Tibial nerve (tissue), 4 donors: ENCODE measurements around the gene M1AP. TPM values are rescaled to one million over a fixed set of nuclear protein-coding genes. Genes with fewer than 3 reads are reported as not detected.

ENCODE experiments used
- DNase-seq, 2 donors: peaks; one replicate each; pipeline ENCODE4 v3.0.0-alpha.2; 2019; ENCODE audit warnings: low spot score in 2 of 2
- H3K27ac ChIP-seq, 4 donors: fragments of 200-600 bp; sonication (generic) in 3 of 4; one replicate each; pipeline ENCODE4 v1.5.1; 2017 to 2019; ENCODE audit warnings: mild to moderate bottlenecking in 1 of 4
- H3K27me3 ChIP-seq, 2 donors: fragments of 200-600 bp; sonication (generic) in 1 of 2; one replicate each; pipeline versions ENCODE4 v1.5.1 to v1.6.0; 2017 to 2019
- H3K36me3 ChIP-seq, 3 donors: fragments of 200-600 bp; sonication (generic); one replicate each; pipeline ENCODE4 v1.5.1; 2018 to 2019
- H3K4me1 ChIP-seq, 4 donors: fragments of 200-600 bp; sonication (generic) in 3 of 4; one replicate each; pipeline ENCODE4 v1.5.1; 2017 to 2019
- H3K4me3 ChIP-seq, 4 donors: fragments of 200-600 bp; sonication (generic) in 3 of 4; one replicate each; pipeline ENCODE4 v1.5.1; 2017 to 2019; ENCODE audit warnings: mild to moderate bottlenecking in 1 of 4, moderate library complexity in 1 of 4
- H3K9me3 ChIP-seq, 4 donors: fragments of 200-600 bp; sonication (generic) in 3 of 4; one replicate each; pipeline ENCODE4 v1.5.1; 2017 to 2019
- EP300 ChIP-seq, 2 donors: sonication (generic); formaldehyde crosslinking; IDR thresholded peaks; one replicate each; pipeline ENCODE4 v1.6.1; 2017; ENCODE audit warnings: antibody characterized with exemption in 2 of 2, mild to moderate bottlenecking in 1 of 2
- POLR2A ChIP-seq, 2 donors: fragments of 450-650 bp; IDR thresholded peaks; one replicate each; pipeline ENCODE4 v1.6.1; 2017; ENCODE audit warnings: antibody characterized with exemption in 2 of 2, mild to moderate bottlenecking in 2 of 2, moderate library complexity in 2 of 2
- WGBS, 2 donors: methylation state at CpG; one replicate each; pipeline ENCODE4 v1.1.5; 2018; 5-methylcytosine and 5-hydroxymethylcytosine counted together
- total RNA-seq, 4 donors: library from RNA; depleted of rRNA; stranded (reverse); fragments of >200 nt; gene quantifications; one replicate each; pipeline ENCODE4 v1.1.0, GENCODE V29; 2016
- TF ChIP-seq, protein P1 (sequence below), 5 experiments: fragments of 200-600 bp in 3 of 5; fragments of 450-650 bp in 2 of 5; sonication (generic) in 3 of 5; IDR thresholded peaks; one replicate each; pipeline ENCODE4 v1.5.1; 2016 to 2019; ENCODE audit warnings: antibody characterized with exemption in 5 of 5, mild to moderate bottlenecking in 3 of 5, moderate library complexity in 2 of 5

Gene M1AP
- total RNA-seq, 4 donors from 2014 or later, result 0.21 TPM; not detected in 3

DNA sequence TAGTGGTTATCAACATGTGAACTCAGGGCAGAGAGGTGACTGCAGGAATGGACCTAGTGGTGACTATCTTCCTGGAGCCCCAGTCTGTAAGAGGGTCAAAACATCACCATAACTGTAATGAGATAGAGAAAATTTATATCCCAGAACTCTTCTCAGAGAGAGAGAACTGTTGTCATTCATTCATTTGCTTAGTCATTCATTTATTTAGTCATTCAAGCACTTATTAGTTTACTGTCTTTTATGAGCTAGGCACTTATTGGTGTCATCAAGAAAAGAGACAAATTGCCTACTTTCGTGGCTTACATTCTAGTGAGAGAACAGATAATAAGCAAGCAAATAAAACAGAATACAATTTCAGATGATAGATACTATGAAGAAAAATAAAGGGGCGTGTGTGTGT is 59.5 kb downstream of the M1AP start:
- WGBS, 2 donors, result 67 to 68% methylated on average over 2 of the region's 2 CpGs
- no peak for TF ChIP-seq EP300 (IDR thresholded peaks at IDR 0.05)
- no peak overlapping the region for H3K4me3 ChIP-seq

DNA sequence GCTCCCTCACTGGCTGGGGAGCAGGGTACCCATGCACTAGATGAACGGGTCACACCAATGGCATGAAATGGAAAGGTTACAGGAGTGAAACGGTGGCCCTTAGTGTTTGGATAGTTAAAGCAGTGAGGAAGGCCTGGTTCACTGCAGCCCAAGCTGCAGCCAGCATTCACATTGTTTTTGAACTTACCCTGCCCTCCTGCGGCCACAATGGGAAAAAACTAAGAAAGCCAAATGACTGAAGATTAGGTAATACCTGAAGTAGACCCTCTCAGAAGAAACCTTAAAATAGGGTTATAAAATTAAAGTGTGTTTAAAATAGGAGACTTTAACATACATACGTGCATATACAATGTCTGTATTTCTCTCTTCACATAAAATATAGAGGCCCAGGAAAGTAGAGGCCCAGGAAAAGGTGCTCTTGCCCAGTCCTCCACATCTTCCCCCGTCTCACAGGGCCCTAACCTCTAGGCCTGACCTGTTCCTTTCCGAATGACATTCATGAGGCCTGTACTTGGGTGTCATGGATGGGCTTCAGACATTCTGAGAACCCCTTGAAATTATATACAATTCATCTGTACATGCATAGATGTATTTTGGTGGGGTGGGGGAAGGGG is 60.4 kb downstream of the M1AP start:
- TF ChIP-seq, protein P1, sequence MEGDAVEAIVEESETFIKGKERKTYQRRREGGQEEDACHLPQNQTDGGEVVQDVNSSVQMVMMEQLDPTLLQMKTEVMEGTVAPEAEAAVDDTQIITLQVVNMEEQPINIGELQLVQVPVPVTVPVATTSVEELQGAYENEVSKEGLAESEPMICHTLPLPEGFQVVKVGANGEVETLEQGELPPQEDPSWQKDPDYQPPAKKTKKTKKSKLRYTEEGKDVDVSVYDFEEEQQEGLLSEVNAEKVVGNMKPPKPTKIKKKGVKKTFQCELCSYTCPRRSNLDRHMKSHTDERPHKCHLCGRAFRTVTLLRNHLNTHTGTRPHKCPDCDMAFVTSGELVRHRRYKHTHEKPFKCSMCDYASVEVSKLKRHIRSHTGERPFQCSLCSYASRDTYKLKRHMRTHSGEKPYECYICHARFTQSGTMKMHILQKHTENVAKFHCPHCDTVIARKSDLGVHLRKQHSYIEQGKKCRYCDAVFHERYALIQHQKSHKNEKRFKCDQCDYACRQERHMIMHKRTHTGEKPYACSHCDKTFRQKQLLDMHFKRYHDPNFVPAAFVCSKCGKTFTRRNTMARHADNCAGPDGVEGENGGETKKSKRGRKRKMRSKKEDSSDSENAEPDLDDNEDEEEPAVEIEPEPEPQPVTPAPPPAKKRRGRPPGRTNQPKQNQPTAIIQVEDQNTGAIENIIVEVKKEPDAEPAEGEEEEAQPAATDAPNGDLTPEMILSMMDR (IDR thresholded peaks at IDR 0.05), result peak; percentile 57 to 76 (median 62)
- TF ChIP-seq POLR2A (IDR thresholded peaks at IDR 0.05) (no peak), EP300 (IDR thresholded peaks at IDR 0.05) (peak in 1 of 2 donors; percentile 65)
- 17 to 19% methylated on average over 6 of the region's 6 CpGs for WGBS, 2 donors
- Histone ChIP-seq H3K36me3 (no peaks in the 10 kb centered on the region), H3K4me1 (peaks cover 0 to 34% (median 10%) of the 10 kb centered on the region in 4 donors), H3K27ac (no peak overlapping the region), H3K27me3 (peaks cover 2 to 31% of the 10 kb centered on the region in 2 donors), H3K9me3 (no peaks in the 10 kb centered on the region), H3K4me3 (no peak overlapping the region)
- peak; percentile 45 to 78 for DNase-seq

More for the DNA sequence above, 59.5 kb downstream of the M1AP start:
- Histone ChIP-seq H3K27ac (no peak overlapping the region), H3K4me1 (peaks cover 0 to 25% (median 7%) of the 10 kb centered on the region in 4 donors), H3K36me3 (no peaks in the 10 kb centered on the region), H3K9me3 (no peaks in the 10 kb centered on the region), H3K27me3 (peaks cover 2 to 39% of the 10 kb centered on the region in 2 donors)
- no peak for DNase-seq

DNA sequence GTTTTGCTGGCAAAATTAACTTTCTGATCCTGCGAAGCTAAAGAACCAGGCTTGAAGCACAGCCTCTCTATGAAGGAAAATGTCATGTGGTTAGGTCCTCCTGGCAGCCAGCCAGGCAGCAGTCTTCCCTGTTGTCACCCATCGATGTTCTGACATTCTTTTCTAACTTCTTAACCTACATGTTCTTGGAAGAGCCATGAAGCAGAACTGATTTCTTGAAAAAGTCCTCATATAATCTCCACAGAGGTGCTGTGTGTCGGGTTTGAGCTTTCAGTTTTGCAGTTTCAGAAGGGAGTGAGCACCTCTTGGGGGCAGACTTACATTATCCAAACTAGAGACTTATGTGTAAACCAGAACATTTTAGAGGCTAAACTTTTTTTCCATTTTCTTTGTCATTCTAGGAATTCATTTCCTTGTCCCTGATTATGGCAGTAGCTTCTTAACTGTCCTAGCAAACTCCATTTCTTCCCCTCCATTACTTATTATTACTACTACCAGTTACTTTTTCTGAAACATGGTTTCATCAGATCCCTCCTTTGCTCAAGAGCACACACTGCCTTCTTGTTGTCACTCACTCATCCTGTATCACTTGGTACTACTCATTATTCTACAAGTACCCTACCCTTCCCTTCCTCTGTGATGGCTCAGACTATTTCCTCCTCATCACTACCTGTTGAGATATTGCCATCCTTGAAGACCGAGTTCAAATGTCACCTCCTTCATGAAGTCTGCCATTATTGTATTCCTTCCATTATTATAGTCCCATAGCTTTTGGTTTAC is 62.5 kb downstream of the M1AP start:
- peak; percentile 21 to 33 for DNase-seq
- TF ChIP-seq, protein P1 (IDR thresholded peaks at IDR 0.05), result no peak
- TF ChIP-seq POLR2A (IDR thresholded peaks at IDR 0.05) (no peak), EP300 (IDR thresholded peaks at IDR 0.05) (no peak)

DNA sequence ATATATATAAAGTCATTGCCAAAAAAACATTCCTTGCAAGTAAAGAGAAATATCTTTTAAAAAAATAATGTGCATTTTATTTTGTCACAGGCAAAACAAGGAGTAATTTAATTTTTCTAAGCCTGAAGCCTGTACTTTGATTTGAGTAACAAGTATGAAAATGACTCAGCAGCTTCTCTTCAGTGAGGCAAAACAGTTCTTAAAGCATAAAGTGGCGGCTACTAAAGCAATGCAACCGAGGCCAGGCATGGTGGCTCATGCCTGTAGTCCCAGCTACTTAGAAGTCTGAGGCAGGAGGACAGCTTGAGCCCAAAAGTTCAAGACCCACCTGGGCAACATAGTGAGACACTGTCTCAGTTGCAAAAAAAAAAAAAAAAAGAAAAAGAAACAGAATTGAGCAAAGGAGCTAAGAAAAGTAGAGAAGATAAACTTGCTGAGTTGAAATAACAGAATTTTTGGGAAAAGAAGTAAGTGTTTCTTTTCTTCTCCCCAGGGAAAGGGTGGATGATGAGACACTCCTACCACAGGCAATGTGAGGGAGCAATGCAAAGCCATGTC is 64.0 kb downstream of the M1AP start:
- Histone ChIP-seq H3K36me3 (no peaks in the 10 kb centered on the region), H3K4me3 (no peak overlapping the region), H3K4me1 (peaks cover 0 to 38% (median 10%) of the 10 kb centered on the region in 4 donors), H3K9me3 (no peaks in the 10 kb centered on the region), H3K27me3 (no peaks in the 10 kb centered on the region), H3K27ac (peak overlapping the region in 2 of 4 donors; percentile 58 to 78)
- DNase-seq, result no peak
- no peak for TF ChIP-seq EP300 (IDR thresholded peaks at IDR 0.05)
- no peak for TF ChIP-seq POLR2A (IDR thresholded peaks at IDR 0.05)
- TF ChIP-seq, protein P1 (IDR thresholded peaks at IDR 0.05), result no peak
- 35 to 48% methylated on average over 2 of the region's 2 CpGs for WGBS, 2 donors

More for the DNA sequence above, 62.5 kb downstream of the M1AP start:
- Histone ChIP-seq H3K27ac (peak overlapping the region in 1 of 4 donors; percentile 3), H3K9me3 (no peaks in the 10 kb centered on the region), H3K27me3 (peaks cover 0 to 10% of the 10 kb centered on the region in 2 donors), H3K4me1 (peaks cover 0 to 38% (median 10%) of the 10 kb centered on the region in 4 donors), H3K4me3 (no peak overlapping the region), H3K36me3 (no peaks in the 10 kb centered on the region)
- WGBS, 2 donors, result 49 to 50% methylated on average over 4 of the region's 4 CpGs

DNA sequence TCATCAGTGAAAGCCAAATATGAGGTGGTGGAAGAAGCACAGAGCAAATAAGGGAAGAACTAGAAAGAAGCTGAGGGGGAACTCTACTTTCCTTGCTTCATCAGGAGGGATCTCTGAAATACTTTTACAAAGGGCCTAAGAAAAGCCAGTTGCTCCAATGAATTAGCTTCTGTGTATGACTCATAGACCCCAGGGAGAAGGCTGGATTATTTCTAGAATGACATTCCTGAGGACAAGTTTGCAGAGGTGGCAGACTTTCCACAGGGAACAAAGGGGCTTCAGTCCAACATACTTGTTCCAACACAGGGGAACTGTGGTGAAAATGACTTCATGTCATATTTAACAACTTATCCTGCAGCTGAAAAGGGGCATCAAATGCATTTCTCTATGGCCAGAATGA is 64.6 kb downstream of the M1AP start:
- TF ChIP-seq POLR2A (IDR thresholded peaks at IDR 0.05), result no peak
- TF ChIP-seq, protein P1 (IDR thresholded peaks at IDR 0.05), result no peak
- TF ChIP-seq EP300 (IDR thresholded peaks at IDR 0.05), result no peak
- peaks cover 0 to 38% (median 10%) of the 10 kb centered on the region in 4 donors for H3K4me1 ChIP-seq
- DNase-seq, result no peak
- peak overlapping the region in 2 of 4 donors; percentile 58 to 91 for H3K27ac ChIP-seq
- H3K27me3 ChIP-seq, result no peaks in the 10 kb centered on the region
- no peaks in the 10 kb centered on the region for H3K36me3 ChIP-seq
- no peaks in the 10 kb centered on the region for H3K9me3 ChIP-seq
- H3K4me3 ChIP-seq, result no peak overlapping the region
